ENCODE data around the gene PPP1R12B. TPM values are rescaled to one million over a fixed set of nuclear protein-coding genes. Genes with fewer than 3 reads are reported as not detected.
A peak's percentile ranks its signal among the peaks of the same experiment; 100 is the strongest.
"Not testable (repeated sequence)": the region's sequence is repeated elsewhere in the genome, so short reads cannot be mapped to it uniquely, and the experiment has no call there.

Gene PPP1R12B
- total RNA-seq, 1 donor from 2014 or later = 14.6 TPM

- ATAC-seq; DNase-seq (ENCODE audit: low spot score): not testable (repeated sequence)
These were observed 125.0 kb downstream of the PPP1R12B start for GRCh38 chr1:202473266-202474045.

- DNase-seq (ENCODE audit: low spot score); ATAC-seq: not testable (repeated sequence)
These were observed 131.2 kb downstream of the PPP1R12B start for GRCh38 chr1:202479661-202480060.

GRCh38 chr1:202480640-202481039 is 132.1 kb downstream of the PPP1R12B start:
- not testable (repeated sequence) for ATAC-seq; DNase-seq (ENCODE audit: low spot score)

- DNase-seq (ENCODE audit: low spot score); ATAC-seq: not testable (repeated sequence)
These were observed 134.9 kb downstream of the PPP1R12B start for GRCh38 chr1:202483362-202483761.

GRCh38 chr1:202484032-202484431 is 135.5 kb downstream of the PPP1R12B start:
- ATAC-seq; DNase-seq (ENCODE audit: low spot score): not testable (repeated sequence)

- not testable (repeated sequence) for DNase-seq (ENCODE audit: low spot score); ATAC-seq
These were observed 136.3 kb downstream of the PPP1R12B start for GRCh38 chr1:202484820-202485219.

DNA sequence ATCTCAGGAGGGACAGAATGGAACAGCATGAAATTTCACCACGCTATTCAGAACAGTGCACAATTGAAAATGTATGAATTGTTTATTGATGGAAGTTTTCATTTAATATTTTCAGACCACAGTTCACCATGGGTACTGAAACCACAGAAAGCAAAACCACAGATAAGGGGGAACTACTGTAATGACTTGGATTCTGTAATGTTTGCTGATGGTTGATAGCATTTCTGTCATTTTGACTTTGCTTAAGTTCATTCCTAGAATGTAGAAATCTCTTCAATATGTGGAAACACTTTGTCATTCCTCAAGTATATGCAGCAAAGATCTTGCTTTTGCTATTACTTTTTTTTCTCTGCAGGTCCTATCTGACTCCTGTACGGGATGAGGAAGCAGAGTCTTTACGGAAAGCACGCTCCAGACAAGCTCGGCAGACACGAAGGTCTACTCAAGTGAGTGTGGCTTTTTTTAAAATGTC is 139.7 kb downstream of the PPP1R12B start:
- ATAC-seq; DNase-seq (ENCODE audit: low spot score): not testable (repeated sequence)

- DNase-seq (ENCODE audit: low spot score); ATAC-seq: not testable (repeated sequence)
These were observed 140.6 kb downstream of the PPP1R12B start for GRCh38 chr1:202489101-202489500.

- ATAC-seq; DNase-seq (ENCODE audit: low spot score): not testable (repeated sequence)
These were observed 144.6 kb downstream of the PPP1R12B start for GRCh38 chr1:202493112-202493511.

DNA sequence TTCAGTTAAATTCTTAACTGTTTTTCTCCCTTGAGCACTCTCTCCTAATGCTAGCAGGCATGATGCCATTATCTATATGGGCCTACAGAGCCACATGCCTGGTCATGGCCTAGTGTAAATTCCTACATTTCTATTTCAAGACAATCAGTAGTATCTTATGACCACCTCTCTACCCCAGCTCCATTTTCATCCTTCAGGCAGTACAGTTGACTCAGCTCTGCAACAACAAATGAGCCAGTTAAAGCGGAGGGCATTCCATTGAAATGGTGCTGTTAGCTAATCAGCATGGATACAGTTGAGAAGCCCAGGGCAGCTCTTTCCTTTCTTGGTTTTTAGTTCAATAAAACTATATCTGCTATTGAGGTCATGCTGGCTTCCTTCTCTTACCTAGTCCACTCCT is 150.0 kb downstream of the PPP1R12B start:
- DNase-seq (ENCODE audit: low spot score) = no peak
- no peak for ATAC-seq

DNA sequence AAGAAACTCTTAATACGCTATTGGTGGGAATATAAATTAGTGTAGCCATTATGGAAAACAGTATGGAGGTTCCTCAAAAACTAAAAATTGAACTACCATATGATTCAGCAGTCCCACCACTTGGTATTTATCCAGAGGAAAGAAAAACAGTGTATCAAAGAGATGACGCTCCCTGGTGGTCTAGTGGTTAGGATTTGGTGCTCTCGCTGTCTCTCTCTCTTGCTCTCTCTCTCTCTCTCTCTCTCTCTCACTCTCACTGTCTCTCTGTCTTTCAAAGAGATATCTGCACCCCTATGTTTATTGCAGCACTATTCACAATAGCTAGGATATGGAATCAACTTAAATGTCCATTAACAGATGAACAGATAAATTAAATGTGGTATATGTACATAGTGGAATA is 151.5 kb downstream of the PPP1R12B start:
- not testable (repeated sequence) for ATAC-seq; DNase-seq (ENCODE audit: low spot score)

DNA sequence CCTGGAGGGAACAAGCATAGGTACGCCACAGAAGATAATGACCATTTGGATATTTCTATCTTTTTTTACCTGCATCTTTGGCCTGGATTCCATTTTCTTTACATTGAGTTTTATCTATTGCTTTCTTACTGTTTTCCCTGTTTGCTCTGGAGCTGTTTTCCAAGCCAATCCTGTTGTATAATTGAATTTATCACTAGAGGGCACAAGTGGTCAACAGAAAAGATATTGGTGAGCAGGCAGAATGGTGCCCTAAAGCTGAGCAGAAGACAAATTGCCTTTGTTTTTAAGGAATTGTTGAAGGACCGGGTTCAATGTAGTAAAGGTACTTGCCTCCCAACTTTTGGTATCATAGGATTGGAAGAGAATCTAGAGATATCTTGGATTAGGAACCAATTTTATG is 152.8 kb downstream of the PPP1R12B start:
- no peak for DNase-seq (ENCODE audit: low spot score)
- ATAC-seq = peak; percentile 73

DNA sequence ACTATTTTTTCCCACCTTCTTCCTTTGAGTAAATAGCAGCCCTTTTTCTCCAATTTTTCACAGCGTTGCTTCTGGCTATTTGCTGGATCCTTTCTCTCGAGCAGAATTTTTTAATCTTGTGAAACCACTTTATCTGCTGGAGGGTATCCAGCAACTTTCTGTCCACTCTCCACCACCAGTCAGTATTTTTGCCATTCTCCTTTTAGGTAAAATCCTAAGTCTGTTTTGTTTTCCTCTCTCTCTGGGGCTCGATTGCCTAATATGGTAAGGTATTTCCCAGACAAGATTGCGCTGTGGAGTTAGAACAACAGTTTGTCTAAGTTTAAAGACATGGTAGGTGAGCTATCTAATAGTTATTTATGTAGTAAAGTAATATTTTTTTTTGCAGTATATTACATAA is 156.9 kb downstream of the PPP1R12B start:
- DNase-seq (ENCODE audit: low spot score) (no peak), ATAC-seq (peak; percentile 70)

- peak; percentile 36 for ATAC-seq
- not testable (repeated sequence) for DNase-seq (ENCODE audit: low spot score)
These were observed 157.5 kb downstream of the PPP1R12B start for GRCh38 chr1:202505880-202506575.

DNA sequence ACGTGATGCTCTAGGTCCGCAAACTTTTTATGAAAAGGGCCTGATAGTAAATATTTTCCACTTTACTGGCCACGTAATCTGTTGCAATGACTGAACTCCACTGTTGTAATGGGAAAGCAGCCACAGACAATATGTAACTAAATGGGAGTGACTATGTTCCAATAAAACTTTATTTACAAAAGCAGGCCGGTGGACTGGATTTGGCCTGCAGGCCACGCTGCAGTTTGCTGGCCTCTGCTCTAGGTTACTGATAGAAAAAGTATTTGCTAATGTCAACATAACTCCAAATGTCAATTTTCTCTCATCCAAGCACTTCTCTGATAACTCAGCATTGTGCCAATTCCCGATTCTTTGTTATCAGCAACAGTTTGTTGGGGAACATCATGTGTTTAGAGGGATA is 160.4 kb downstream of the PPP1R12B start:
- not testable (repeated sequence) for DNase-seq (ENCODE audit: low spot score)
- ATAC-seq = peak; percentile 70

- DNase-seq (ENCODE audit: low spot score); ATAC-seq: not testable (repeated sequence)
These were observed 165.4 kb downstream of the PPP1R12B start for GRCh38 chr1:202513875-202514274.

DNA sequence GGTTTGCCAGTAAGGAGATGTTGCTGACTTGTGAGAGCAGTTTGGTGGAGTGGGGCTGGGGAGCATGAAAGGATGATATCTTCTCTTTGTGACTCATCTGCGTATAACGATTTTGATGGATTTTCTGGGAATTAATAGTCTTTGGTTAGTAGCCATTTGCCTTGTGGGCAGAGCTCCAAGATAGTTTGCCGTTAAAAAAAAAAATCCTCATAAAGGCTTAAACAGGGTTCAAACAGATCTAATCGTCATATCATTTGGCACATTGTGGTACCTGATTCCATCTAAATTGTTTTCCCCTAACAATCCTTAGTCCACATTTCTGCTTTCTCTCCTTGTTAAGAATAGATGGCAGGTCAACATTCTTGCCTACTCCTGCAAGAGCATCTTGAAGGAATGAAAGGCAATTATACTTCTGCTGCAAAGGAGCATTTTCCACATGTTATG is 168.0 kb downstream of the PPP1R12B start:
- DNase-seq (ENCODE audit: low spot score) (no peak), ATAC-seq (no peak)

- not testable (repeated sequence) for ATAC-seq
These were observed 168.6 kb downstream of the PPP1R12B start for GRCh38 chr1:202517146-202517545.

GRCh38 chr1:202518180-202518579 is 169.7 kb downstream of the PPP1R12B start:
- DNase-seq (ENCODE audit: low spot score); ATAC-seq: not testable (repeated sequence)

More at GRCh38 chr1:202517146-202517545, 168.6 kb downstream of the PPP1R12B start:
- DNase-seq (ENCODE audit: low spot score) = not testable (repeated sequence)

DNA sequence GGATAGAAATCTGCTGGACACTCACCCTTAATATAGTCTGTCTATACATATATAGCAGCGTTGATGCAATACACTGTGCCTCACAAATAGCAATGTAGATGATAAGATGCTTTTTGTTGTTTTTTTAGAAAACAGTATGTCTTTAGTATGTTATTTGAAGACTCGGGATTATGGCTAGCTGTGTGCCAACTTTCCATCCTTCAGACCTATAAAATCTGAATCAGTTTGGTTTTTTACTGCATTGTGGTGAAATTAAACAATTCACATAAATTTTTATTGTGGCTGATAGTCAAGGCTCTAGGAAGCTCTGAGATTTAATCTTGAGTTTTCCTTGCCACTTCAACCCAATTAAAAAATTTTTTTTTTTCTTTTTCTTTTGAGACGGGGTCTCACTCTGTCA is 170.4 kb downstream of the PPP1R12B start:
- not testable (repeated sequence) for ATAC-seq; DNase-seq (ENCODE audit: low spot score)

DNA sequence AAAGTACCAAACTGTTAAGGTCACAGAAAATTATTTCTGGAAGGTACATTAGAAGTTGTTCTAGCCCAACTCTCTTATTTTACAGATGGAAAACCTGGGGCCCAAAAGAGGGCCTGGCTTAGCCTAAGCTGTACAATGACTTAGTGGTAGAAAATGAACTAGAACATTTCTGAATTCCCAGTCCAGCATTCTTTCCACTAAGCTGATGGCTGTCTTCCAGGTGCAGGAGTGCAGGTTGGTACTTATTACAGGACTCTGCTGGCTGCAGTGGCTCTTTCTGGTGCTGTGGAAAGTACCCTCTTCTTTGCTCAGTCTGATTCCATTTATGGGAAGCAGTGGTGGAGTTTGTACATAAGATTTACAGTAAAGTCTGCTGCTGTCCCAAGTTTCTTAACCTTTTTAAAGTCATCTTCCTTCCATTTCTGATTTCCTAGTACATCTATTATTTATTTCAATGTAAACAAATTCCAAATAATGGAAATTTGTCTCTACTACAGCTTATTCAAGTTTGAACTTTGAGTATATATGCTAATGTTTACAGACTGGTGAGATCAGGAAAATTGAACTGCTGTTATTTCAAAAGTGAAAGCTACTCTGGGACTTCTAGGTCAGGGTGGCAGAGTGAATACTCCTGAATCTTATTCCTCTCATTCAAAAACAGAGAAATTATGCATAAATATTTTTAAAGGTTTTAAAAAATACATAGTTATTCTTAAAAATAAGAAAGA is 171.8 kb downstream of the PPP1R12B start:
- not testable (repeated sequence) for DNase-seq (ENCODE audit: low spot score)
- peak; percentile 80 for ATAC-seq
